Prostate gland (tissue), 2 donors: ENCODE data around the gene ANAPC4. TPM values are rescaled to one million over a fixed set of nuclear protein-coding genes. Genes with fewer than 3 reads are reported as not detected.

Experiments used
- DNase-seq: peaks from one replicate; pipeline ENCODE4 v3.0.0-alpha.2; 2019; ENCODE audit warnings: low spot score
- H3K27ac ChIP-seq, 2 donors: fragments of 200-600 bp; sonication (generic); 2 replicates each; pipeline ENCODE4 v1.5.1; 2017 to 2019
- H3K27me3 ChIP-seq: fragments of 200-600 bp; sonication (generic); replicated peaks from 2 replicates; pipeline ENCODE4 v1.5.1; 2019; ENCODE audit not compliant: insufficient read depth
- H3K36me3 ChIP-seq, 2 donors: fragments of 200-600 bp; sonication (generic); 1 replicate in 1 of 2; 2 replicates in 1 of 2; pipeline versions ENCODE4 v1.5.1 to v1.8.1; 2017 to 2019
- H3K4me1 ChIP-seq: fragments of 200-600 bp; sonication (generic); replicated peaks from 2 replicates; pipeline ENCODE4 v1.5.1; 2019
- H3K4me3 ChIP-seq, 2 donors: fragments of 200-600 bp; sonication (generic); 2 replicates each; pipeline ENCODE4 v1.5.1; 2017 to 2019
- H3K9me3 ChIP-seq: fragments of 200-600 bp; sonication (generic); 2 replicates; pipeline ENCODE4 v1.5.1; 2017
- POLR2A ChIP-seq: fragments of 450-650 bp; IDR thresholded peaks from one replicate; pipeline ENCODE4 v1.6.1; 2016; ENCODE audit warnings: antibody characterized with exemption, mild to moderate bottlenecking
- POLR2AphosphoS5 ChIP-seq: sonication (generic); formaldehyde crosslinking; IDR thresholded peaks from one replicate; pipeline ENCODE4 v1.6.1; 2017; ENCODE audit warnings: antibody characterized with exemption
- WGBS: methylation state at CpG from one replicate; pipeline ENCODE4 v1.1.5; 2018; 5-methylcytosine and 5-hydroxymethylcytosine counted together
- intact Hi-C: fragments of 100-400 bp; cut with DNase I; formaldehyde crosslinking; loops from one replicate; pipeline ENCODE4 v1.14.2; 2022
- total RNA-seq, 2 donors: library from RNA; depleted of rRNA; stranded (reverse); fragments of >200 nt; gene quantifications; one replicate each; pipeline ENCODE4 v1.1.0, GENCODE V29; 2016
- TF ChIP-seq, protein P1 (sequence below), 4 experiments: fragments of 200-600 bp in 2 of 4; fragments of 450-650 bp in 2 of 4; sonication (generic) in 2 of 4; IDR thresholded peaks; 1 replicate in 3 of 4; 2 replicates in 1 of 4; pipeline ENCODE4 v1.5.1; 2016 to 2019; ENCODE audit warnings: antibody characterized with exemption in 4 of 4, mild to moderate bottlenecking in 2 of 4, moderate library complexity in 2 of 4

The ANAPC4 gene
- total RNA-seq, 2 donors from 2014 or later: 20.2 to 20.7 TPM

DNA sequence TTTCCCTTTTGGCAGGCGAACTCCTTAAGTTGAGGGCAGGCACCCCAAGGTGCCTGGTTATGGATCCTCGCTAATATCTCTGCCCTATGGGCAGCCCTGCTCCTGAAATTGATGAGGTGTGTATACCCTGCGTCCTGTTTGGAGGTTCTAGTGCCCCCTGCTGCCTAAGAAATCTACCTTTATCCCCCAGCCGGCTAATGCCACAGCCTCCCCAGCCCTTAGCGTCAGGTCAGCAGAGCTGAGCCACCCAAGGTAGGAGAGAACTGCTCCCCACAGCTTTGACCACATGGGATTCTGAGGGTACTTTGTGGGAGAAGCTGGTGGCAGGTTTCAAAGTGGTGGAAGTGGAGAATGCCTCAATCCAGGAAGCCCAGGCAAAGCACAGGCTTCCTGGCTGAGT, 50.8 kb downstream of the ANAPC4 start:
- TF ChIP-seq POLR2A (no peak), POLR2AphosphoS5 (no peak)
- TF ChIP-seq, protein P1, sequence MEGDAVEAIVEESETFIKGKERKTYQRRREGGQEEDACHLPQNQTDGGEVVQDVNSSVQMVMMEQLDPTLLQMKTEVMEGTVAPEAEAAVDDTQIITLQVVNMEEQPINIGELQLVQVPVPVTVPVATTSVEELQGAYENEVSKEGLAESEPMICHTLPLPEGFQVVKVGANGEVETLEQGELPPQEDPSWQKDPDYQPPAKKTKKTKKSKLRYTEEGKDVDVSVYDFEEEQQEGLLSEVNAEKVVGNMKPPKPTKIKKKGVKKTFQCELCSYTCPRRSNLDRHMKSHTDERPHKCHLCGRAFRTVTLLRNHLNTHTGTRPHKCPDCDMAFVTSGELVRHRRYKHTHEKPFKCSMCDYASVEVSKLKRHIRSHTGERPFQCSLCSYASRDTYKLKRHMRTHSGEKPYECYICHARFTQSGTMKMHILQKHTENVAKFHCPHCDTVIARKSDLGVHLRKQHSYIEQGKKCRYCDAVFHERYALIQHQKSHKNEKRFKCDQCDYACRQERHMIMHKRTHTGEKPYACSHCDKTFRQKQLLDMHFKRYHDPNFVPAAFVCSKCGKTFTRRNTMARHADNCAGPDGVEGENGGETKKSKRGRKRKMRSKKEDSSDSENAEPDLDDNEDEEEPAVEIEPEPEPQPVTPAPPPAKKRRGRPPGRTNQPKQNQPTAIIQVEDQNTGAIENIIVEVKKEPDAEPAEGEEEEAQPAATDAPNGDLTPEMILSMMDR (IDR thresholded peaks at IDR 0.05): no peak
- no peaks in the 10 kb centered on the region for H3K36me3 ChIP-seq
- no peak overlapping the region for H3K4me3 ChIP-seq
- DNase-seq: no peak
- 78% methylated on average over 5 of the region's 5 CpGs for WGBS
- intact Hi-C loops: no loop called here
- no peaks in the 10 kb centered on the region for H3K9me3 ChIP-seq
- no peak overlapping the region for H3K27ac ChIP-seq
- no peaks in the 10 kb centered on the region for H3K4me1 ChIP-seq
- no peaks in the 10 kb centered on the region for H3K27me3 ChIP-seq

DNA sequence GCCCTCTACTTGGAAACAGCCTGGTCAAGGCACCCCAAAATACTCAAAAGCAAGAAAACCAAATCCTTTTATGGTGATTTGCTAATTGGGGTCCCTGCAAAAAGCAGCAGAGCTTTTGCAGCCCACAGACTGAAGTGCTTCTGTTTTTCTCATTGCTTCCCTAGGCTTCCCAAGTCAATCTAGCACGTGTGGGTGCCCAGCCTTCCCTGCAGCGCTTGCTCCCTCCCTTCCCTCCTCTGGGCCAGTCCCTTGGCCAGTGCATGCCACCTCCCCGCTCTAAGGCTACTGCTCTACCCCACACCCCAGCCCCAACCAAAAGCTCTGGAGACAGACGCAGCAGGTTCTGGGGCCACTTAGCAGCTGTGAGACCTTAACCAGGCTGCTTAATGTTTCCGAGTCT, 53.6 kb downstream of the ANAPC4 start:
- no peaks in the 10 kb centered on the region for H3K4me1 ChIP-seq
- no peak for DNase-seq
- no peaks in the 10 kb centered on the region for H3K27me3 ChIP-seq
- H3K27ac ChIP-seq: no peak overlapping the region
- TF ChIP-seq, protein P1 (IDR thresholded peaks at IDR 0.05): no peak
- no peak for TF ChIP-seq POLR2AphosphoS5
- no peaks in the 10 kb centered on the region for H3K36me3 ChIP-seq
- no peaks in the 10 kb centered on the region for H3K9me3 ChIP-seq
- intact Hi-C loops: no loop called here
- no peak overlapping the region for H3K4me3 ChIP-seq
- WGBS: 82% methylated on average over 5 of the region's 5 CpGs

DNA sequence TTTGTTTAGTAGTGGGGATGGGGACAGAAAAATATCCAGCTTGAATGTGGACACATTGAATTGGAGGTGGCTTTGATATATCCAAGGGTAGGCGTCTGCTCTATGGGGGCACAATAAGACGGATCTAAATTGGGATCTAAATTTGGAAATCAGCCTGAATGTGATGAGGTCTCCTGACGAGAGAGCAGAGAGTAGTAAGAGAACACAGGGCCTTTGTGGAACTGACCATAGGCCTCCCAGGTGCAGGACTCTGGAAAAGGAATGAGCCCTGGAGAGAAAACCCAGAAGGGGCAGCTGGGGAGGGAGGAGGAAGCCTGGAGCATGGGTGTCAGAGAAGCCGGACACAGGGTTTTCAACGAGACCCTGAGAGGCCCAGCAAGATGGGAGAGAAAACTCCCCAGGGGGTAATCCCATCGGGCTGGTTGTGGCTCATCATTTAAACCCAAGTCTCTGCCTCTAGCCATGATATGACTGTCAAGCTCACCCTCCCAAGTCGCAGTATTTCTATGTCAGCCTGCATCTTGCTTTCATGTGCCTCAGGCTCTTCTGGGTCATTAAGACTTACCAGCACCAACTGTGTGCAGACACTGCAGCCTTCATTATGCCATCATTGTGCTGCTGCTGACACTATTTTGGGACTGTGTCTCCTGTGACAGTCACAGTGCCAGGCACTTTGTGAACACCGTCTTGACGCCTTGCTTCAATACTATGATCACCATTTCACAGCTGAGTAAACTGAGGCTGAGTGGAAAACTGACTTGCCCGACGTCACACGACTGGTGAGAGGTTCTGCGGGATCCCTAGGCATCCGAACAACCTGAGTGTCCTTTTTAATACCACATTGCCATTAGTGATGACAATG, 57.1 kb downstream of the ANAPC4 start:
- no peaks in the 10 kb centered on the region for H3K36me3 ChIP-seq
- DNase-seq: no peak
- TF ChIP-seq, protein P1 (IDR thresholded peaks at IDR 0.05): no peak
- TF ChIP-seq POLR2A (no peak), POLR2AphosphoS5 (no peak)
- H3K27me3 ChIP-seq: no peaks in the 10 kb centered on the region
- H3K27ac ChIP-seq: no peak overlapping the region
- intact Hi-C loops: no loop called here
- no peaks in the 10 kb centered on the region for H3K9me3 ChIP-seq
- 93% methylated on average over 14 of the region's 14 CpGs for WGBS
- H3K4me3 ChIP-seq: no peak overlapping the region
- no peaks in the 10 kb centered on the region for H3K4me1 ChIP-seq

DNA sequence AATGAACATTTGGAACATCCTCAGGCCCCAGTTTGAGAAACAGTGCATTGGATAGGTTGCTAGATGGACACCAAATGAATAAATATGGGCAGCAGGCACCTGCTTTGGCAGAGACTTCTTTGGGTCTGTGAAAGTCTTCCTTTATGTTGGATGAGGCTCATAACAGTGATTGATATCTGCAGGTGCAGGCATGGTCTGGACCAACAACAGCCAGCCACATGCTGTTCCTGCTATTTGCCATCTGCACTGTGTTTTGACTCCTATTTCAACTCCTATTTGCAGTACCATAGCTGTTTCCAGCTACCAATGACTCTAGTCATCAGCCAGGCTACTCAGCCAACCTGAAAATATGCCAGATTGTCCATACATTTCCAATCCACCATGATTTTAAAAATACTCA, 60.9 kb downstream of the ANAPC4 start:
- Histone ChIP-seq H3K4me1 (no peaks in the 10 kb centered on the region), H3K36me3 (no peaks in the 10 kb centered on the region), H3K27ac (no peak overlapping the region), H3K27me3 (no peaks in the 10 kb centered on the region), H3K4me3 (no peak overlapping the region), H3K9me3 (no peaks in the 10 kb centered on the region)
- TF ChIP-seq, protein P1 (IDR thresholded peaks at IDR 0.05): no peak
- no peak for TF ChIP-seq POLR2A
- TF ChIP-seq POLR2AphosphoS5: no peak
- DNase-seq: no peak
- intact Hi-C loops: loop anchor here (2.0 kb wide), 1 partner anchor 331 kb away; no protein-coding TSS in a partner anchor
